Measurements from ENCODE around the gene C1QTNF9.

- TF ChIP-seq RXRA (IDR thresholded peaks at IDR 0.05) = no peak
- TF ChIP-seq NR2F2 (IDR thresholded peaks at IDR 0.05) = no peak
- TF ChIP-seq CTCF (IDR thresholded peaks at IDR 0.05; ENCODE audit: low read depth, low read length, missing input control) = no peak
- TF ChIP-seq FOXA1 (IDR thresholded peaks at IDR 0.05) = no peak
- TF ChIP-seq JUND (IDR thresholded peaks at IDR 0.05) = no peak
- no peak for TF ChIP-seq MAX (IDR thresholded peaks at IDR 0.05)
- TF ChIP-seq GABPA (IDR thresholded peaks at IDR 0.05 in 1 of 2, conservative IDR thresholded peaks at IDR 0.05 in 1 of 2) = no peak
- no peak for TF ChIP-seq TAF1 (conservative IDR thresholded peaks at IDR 0.05)
- TF ChIP-seq ATF3 (IDR thresholded peaks at IDR 0.05) = no peak
- TF ChIP-seq RAD21 (IDR thresholded peaks at IDR 0.05) = no peak
- TF ChIP-seq REST (IDR thresholded peaks at IDR 0.05) = no peak
- TF ChIP-seq HNF4A (conservative IDR thresholded peaks at IDR 0.05) = no peak
- TF ChIP-seq SP1 (IDR thresholded peaks at IDR 0.05) = no peak
These were observed 19.0 kb upstream of the C1QTNF9 start for GRCh38 chr13:24290280-24290932.

Data from liver (tissue), 3 donors.